PC-9 (cell line): Measurements from ENCODE around the gene CCDC85C. TPM values are rescaled to one million over a fixed set of nuclear protein-coding genes. Genes with fewer than 3 reads are reported as not detected.

ENCODE experiments used
- BruUV-seq: library from RNA; stranded (reverse); fragments of 400-500 nt; replicated peaks from 2 replicates; lab custom pipeline; 2021; lab: Mats Ljungman, UMichigan
- CTCF ChIA-PET: fragments of 300-600 bp; sonication (Branson Sonifier 250); formaldehyde crosslinking; loops from one replicate; lab custom pipeline; 2022; ENCODE audit warnings: antibody characterized with exemption; lab: Charles Lee
- POLR2A ChIA-PET: fragments of 300-600 bp; sonication (Branson Sonifier 250); formaldehyde crosslinking; loops from one replicate; lab custom pipeline; 2022; ENCODE audit warnings: antibody characterized with exemption; ENCODE audit not compliant: unreplicated experiment; lab: Charles Lee
- DNase-seq, 2 experiments: peaks; one replicate each; pipeline versions ENCODE4 v3.0.0 to v3.0.0-alpha.2; 2015 to 2022; ENCODE audit warnings: mixed read lengths in 1 of 2
- H2AFZ ChIP-seq: fragments of 200-600 bp; sonication (generic); 2 replicates; pipeline ENCODE4 v1.8.1; 2017; ENCODE audit warnings: antibody characterized with exemption
- H3F3A ChIP-seq: fragments of 200-600 bp; sonication (generic); 2 replicates; pipeline ENCODE4 v1.8.1; 2017; ENCODE audit warnings: antibody characterized with exemption, mild to moderate bottlenecking, low read depth; ENCODE audit not compliant: insufficient read depth
- H3K27ac ChIP-seq: fragments of 200-600 bp; sonication (generic); 2 replicates; pipeline ENCODE4 v1.6.1; 2016; ENCODE audit warnings: mixed run types
- H3K27me3 ChIP-seq: fragments of 200-600 bp; sonication (generic); 2 replicates; pipeline ENCODE4 v1.6.1; 2016; ENCODE audit warnings: low read depth, mixed run types; ENCODE audit not compliant: insufficient read depth
- H3K36me3 ChIP-seq: fragments of 200-600 bp; sonication (generic); 2 replicates; pipeline ENCODE4 v1.6.1; 2016; ENCODE audit warnings: low read depth, mixed run types
- H3K4me1 ChIP-seq: fragments of 200-600 bp; sonication (generic); replicated peaks from 2 replicates; pipeline ENCODE4 v1.6.1; 2016; ENCODE audit warnings: mixed run types; ENCODE audit not compliant: insufficient read depth
- H3K4me2 ChIP-seq: fragments of 200-600 bp; sonication (generic); 2 replicates; pipeline ENCODE4 v1.6.1; 2017; ENCODE audit warnings: mixed run types
- H3K4me3 ChIP-seq: fragments of 200-600 bp; sonication (generic); 2 replicates; pipeline ENCODE4 v1.6.1; 2016; ENCODE audit warnings: mixed run types
- H3K79me2 ChIP-seq: fragments of 200-600 bp; sonication (generic); 2 replicates; pipeline ENCODE4 v1.6.1; 2017; ENCODE audit warnings: low read depth, mixed run types
- H3K9me2 ChIP-seq: fragments of 200-600 bp; sonication (generic); 2 replicates; pipeline ENCODE4 v1.8.1; 2017; ENCODE audit warnings: mild to moderate bottlenecking; ENCODE audit not compliant: insufficient read depth
- H3K9me3 ChIP-seq: fragments of 200-600 bp; sonication (generic); 2 replicates; pipeline ENCODE4 v1.8.1; 2016; ENCODE audit warnings: low read depth; ENCODE audit not compliant: insufficient read depth
- H4K20me1 ChIP-seq: fragments of 200-600 bp; sonication (generic); 2 replicates; pipeline ENCODE4 v1.8.1; 2017; ENCODE audit not compliant: insufficient read depth
- EZH2 ChIP-seq: fragments of 200-600 bp; sonication (generic); IDR thresholded peaks from 2 replicates; pipeline ENCODE4 v1.8.0; 2017; ENCODE audit warnings: antibody characterized with exemption, low read depth
- intact Hi-C: fragments of 100-400 bp; cut with micrococcal nuclease; formaldehyde crosslinking; loops from one replicate; pipeline ENCODE4 v1.10.0; 2022; ENCODE audit not compliant: unreplicated experiment
- total RNA-seq: library from RNA; stranded (reverse); gene quantifications from 2 replicates; pipeline ENCODE4 v1.2.3, GENCODE V29; 2021
- TF ChIP-seq, protein P1 (sequence below): fragments of 200-600 bp; sonication (generic); conservative IDR thresholded peaks from 2 replicates; pipeline ENCODE4 v1.6.1; 2017; ENCODE audit warnings: mixed run types, antibody characterized with exemption, mild to moderate bottlenecking, moderate library complexity

The CCDC85C gene
- total RNA-seq, 1 experiment from 2014 or later, result 21.2 TPM

DNA sequence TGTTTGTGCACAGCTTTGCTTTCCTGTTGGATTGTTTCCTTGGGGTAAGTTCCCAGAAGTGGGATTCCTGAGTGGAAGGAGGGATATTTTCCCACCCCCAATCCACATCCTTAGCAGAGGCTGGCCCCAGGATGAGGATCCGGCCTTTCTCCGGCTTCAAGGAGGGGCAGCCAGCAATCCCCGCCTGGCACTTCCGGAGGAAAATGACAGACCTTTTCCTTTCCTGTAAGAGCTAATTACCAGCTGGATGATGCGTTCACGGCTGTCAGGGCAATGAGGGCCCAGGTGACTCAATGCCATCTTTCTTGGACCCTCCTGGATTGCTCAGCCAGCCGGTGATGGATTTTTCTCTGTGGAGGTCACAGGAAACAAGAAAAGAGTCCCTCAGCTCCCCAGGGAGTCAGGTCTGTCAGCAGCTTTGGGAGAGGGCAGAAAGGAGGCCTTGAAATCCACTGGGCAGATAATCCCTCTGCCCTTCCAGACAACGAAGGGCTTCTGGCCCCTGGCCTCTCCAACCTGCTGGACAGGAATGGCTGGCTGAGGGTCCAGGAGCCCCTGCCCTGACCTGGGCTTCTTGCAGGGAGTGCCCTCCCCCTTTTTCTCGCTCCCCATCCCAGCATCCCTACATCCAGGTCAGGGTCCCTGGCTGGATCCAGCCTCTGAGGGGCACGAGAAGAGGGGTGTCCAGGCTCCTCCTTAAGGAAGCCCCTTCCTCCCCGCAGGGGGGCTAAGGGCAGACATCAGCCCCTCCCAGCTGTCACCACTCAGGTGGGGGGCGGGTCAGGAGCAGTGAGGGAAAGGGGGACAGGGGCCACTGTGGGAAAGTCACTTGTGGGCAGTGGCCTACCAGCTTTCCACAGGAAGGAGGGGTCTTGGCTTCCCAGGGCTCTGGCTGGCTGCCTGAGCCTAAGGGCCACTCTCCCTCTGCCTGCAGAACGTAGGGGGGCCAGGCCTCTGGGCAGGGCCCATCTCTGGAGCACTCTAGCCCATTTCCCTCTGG, 16.1 kb upstream of the CCDC85C start:
- Histone ChIP-seq H4K20me1 (no peaks in the 10 kb centered on the region), H3F3A (no peaks in the 10 kb centered on the region), H3K4me1 (peaks cover 21% of the 10 kb centered on the region), H3K9me3 (no peaks in the 10 kb centered on the region), H3K4me2 (no peak overlapping the region), H3K79me2 (no peaks in the 10 kb centered on the region), H3K27me3 (no peaks in the 10 kb centered on the region), H3K4me3 (no peak overlapping the region), H2AFZ (no peak overlapping the region), H3K9me2 (no peaks in the 10 kb centered on the region), H3K27ac (no peak overlapping the region), H3K36me3 (no peaks in the 10 kb centered on the region)
- no peak for TF ChIP-seq EZH2
- TF ChIP-seq, protein P1, sequence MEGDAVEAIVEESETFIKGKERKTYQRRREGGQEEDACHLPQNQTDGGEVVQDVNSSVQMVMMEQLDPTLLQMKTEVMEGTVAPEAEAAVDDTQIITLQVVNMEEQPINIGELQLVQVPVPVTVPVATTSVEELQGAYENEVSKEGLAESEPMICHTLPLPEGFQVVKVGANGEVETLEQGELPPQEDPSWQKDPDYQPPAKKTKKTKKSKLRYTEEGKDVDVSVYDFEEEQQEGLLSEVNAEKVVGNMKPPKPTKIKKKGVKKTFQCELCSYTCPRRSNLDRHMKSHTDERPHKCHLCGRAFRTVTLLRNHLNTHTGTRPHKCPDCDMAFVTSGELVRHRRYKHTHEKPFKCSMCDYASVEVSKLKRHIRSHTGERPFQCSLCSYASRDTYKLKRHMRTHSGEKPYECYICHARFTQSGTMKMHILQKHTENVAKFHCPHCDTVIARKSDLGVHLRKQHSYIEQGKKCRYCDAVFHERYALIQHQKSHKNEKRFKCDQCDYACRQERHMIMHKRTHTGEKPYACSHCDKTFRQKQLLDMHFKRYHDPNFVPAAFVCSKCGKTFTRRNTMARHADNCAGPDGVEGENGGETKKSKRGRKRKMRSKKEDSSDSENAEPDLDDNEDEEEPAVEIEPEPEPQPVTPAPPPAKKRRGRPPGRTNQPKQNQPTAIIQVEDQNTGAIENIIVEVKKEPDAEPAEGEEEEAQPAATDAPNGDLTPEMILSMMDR, result no peak
- intact Hi-C loops, result no loop called here
- no TSS peak for BruUV-seq
- ChIA-PET POLR2A (no interaction called here), CTCF (no interaction called here)
- no peak for DNase-seq

DNA sequence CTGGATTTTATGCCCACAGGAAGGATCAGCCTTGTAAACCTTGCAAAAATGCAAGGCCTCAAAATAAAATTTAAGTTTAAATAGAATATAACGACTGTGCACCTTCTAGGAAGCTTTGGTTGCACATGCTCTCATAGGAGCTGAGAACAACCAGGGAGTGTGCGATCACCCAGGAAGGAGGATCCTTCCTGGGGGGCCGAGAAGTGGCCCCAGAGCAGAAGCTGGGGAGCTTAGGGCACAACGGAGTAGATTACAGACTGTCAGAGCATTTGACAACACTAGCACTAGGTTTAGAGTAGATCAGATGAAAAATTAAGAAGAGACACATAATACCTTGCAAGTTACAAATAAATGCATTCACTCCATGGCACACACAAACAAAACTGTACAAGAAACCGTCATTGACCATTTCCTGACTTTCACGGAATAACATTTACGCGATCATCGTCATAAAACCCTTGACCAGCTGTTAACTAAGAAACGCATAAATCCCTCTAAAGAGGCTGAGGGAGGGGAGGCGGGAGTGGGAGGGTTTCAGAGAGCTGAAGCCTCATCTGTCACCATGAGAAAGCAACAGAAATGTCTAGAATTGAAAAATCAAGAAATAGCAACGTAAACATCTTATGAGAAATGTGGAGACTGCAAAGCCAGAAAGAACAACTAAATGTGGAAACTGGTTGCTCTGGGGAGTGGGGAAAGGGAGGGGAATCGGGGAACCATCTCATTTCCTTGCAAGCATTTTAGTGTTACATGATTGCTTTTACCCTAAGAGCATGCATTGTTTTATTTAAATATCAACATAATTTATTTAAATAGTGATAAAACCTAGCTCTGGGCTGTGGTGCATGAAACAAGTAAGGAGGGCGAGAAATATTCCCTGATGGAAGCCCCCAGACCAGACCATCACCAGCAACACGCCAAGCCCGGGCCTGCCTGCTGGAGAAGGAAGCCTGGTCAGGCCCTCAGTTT, 13.1 kb upstream of the CCDC85C start:
- H3F3A ChIP-seq, result no peaks in the 10 kb centered on the region
- no peaks in the 10 kb centered on the region for H3K9me3 ChIP-seq
- CTCF ChIA-PET, result no interaction called here
- no peaks in the 10 kb centered on the region for H3K36me3 ChIP-seq
- H3K27me3 ChIP-seq, result no peaks in the 10 kb centered on the region
- POLR2A ChIA-PET, result no interaction called here
- no peak for DNase-seq
- H3K79me2 ChIP-seq, result no peaks in the 10 kb centered on the region
- no TSS peak for BruUV-seq
- H3K4me3 ChIP-seq, result no peak overlapping the region
- no peaks in the 10 kb centered on the region for H3K9me2 ChIP-seq
- no peak overlapping the region for H3K4me2 ChIP-seq
- intact Hi-C loops, result no loop called here
- H3K4me1 ChIP-seq, result peaks cover 5% of the 10 kb centered on the region
- no peak overlapping the region for H2AFZ ChIP-seq
- H4K20me1 ChIP-seq, result no peaks in the 10 kb centered on the region
- no peak overlapping the region for H3K27ac ChIP-seq
- TF ChIP-seq, protein P1, result no peak
- no peak for TF ChIP-seq EZH2

DNA sequence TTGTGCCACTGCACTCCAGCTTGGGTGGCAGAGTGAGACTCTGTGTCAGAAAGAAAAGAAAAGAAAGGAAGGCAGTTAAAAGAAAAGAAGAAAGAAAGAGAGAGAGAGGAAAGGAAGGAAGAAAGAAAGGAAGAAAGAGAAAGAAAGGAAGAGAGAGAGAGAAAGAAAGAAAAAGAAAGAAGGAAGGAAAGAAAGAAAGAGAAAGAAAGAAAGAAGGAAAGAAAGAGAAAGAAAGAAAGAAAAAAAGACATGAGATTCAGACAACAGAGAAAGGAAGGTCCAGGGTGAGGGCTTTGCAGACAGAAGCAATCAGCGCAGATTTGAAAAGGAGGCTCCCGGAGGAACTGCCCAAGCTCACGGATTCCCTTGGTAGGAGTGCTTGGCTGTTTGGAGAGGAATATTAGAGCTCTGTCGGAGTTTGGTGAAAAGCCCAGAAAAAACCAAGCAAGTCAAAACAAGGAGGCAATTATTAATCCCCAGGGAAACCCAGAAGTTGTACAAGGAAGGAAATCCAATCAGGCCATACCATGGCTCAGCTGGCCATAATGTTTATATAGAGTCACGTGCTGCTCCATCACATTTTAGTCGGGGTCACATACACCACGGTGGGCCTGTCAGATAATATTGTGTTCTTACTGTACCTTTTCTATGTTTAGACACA, 11.6 kb upstream of the CCDC85C start:
- Histone ChIP-seq H3K36me3 (no peaks in the 10 kb centered on the region), H3K79me2 (no peaks in the 10 kb centered on the region), H3K4me1 (no peaks in the 10 kb centered on the region), H3K27ac (no peak overlapping the region), H3K9me2 (no peaks in the 10 kb centered on the region), H3K27me3 (no peaks in the 10 kb centered on the region), H2AFZ (no peak overlapping the region), H3K4me3 (no peak overlapping the region), H3K4me2 (no peak overlapping the region), H4K20me1 (no peaks in the 10 kb centered on the region), H3K9me3 (no peaks in the 10 kb centered on the region), H3F3A (no peaks in the 10 kb centered on the region)
- no TSS peak for BruUV-seq
- POLR2A ChIA-PET, result no interaction called here
- CTCF ChIA-PET, result no interaction called here
- DNase-seq, result no peak
- no peak for TF ChIP-seq EZH2
- TF ChIP-seq, protein P1, result no peak
- intact Hi-C loops, result no loop called here
